Measurements from ENCODE around the gene COX8A.
A peak's percentile ranks its signal among the peaks of the same experiment; 100 is the strongest.

Gene COX8A

DNA sequence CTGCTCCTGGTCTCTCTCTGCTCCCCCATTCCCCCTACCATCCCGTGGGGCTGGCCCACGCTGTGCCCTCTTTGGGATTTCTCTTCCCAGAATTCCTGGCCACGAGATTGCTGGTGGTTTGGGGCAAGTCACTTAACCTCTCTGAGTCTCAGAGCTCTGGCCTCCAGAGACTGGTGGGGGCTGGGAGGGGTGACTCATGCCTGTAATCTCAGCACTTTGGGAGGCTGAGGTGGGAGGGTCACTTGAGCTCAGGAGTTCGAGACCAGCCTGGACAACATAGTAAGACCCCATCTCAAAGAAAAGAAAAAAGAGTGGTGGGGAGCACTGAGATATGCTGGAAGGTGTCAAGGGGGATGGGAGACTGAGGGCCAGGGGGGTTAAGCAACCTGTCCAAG is 30.2 kb downstream of the COX8A start:
- no peak for DNase-seq

- no peak for DNase-seq
Observed at GRCh38 chr11:64005691-64006090, 31.3 kb downstream of the COX8A start.

GRCh38 chr11:64006398-64006797 is 32.0 kb downstream of the COX8A start:
- no peak for DNase-seq

- no peak for DNase-seq
Observed at GRCh38 chr11:64007160-64007628, 32.8 kb downstream of the COX8A start.

DNA sequence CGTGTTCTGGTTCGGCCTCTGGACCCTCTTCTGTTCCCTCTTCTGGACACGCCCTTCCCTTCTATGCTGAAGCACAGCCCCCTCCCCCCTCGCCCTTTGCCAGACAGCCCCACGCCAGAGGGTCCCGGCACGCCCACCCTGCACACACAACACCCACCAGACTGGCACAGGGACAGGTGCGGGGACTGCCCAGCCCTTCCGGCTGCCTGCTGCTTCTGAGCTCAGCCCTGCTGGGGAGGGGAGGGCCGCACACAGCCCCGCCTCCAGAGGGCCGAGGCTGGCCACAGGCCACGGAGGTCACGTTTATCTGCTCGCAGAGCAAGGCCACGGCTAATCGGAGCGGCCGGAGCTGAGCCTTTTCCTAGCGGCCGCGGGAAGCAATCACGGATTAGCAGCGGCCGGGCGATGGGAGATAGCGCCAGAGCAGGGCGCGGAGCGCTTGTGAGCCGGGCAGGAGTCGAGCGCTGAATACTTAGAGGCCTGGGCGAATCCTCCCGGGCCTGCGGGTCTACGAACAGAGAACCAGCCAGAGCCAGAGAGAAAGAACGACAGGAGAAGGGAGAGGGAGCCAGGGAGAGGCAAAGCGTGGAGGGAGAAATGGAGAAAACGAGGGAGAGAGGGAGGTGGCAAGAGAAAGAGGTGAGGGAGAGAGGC is 33.3 kb downstream of the COX8A start:
- DNase-seq = peak; percentile 7 to 33

DNA sequence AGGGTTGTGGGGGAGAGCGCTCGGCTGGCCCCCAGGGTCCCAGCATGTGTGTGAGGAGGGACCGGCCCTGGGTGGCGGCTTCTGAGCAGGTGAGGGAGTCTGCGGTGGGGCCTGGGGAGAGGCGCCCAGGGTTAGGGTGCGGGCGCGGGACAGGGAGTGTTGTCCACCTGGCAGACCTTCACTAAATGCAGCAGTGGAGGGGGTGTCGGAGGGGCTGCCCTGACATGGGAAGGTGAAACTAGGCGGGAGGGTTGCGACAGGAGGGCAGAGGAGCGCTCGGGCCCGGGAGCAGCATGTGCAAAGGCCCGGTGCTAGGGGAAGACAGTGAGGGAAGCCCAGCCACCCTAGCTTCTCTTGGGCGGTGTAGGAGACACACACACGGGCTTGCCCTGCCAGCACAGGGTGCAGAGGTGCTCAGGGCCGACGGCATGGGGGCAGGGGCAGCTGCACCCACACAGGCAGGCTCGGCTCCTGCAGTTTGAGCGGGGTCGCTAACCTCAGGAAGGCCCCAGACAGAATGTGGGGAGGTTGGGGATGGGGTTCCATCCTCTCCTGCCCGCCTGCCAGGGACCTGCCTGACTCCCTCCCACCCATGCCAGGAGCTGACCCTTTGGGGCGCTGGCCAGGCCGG is 34.0 kb downstream of the COX8A start:
- no peak for DNase-seq

GRCh38 chr11:64008914-64009633 is 34.7 kb downstream of the COX8A start:
- DNase-seq = no peak

DNA sequence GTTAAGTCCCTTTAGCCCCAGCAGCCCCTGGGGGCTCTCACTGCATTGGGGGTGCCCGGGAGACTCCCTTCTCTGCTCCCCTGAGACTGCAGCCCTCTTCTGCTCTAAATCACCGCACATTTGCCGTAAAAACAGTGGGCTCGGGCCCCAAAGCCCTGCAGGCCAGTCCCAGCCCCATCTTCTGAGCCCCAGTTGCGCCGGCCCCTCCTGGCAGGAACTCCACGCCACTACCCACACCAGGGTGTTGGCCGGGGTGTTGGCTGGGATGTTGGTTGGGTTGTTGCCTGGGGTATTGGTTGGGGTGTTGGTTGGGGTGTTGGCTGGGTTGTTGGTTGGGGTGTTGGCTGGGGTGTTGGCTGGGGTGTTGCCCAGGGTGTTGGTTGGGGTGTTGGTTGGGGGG is 35.3 kb downstream of the COX8A start:
- DNase-seq = no peak

- DNase-seq = no peak
Observed at GRCh38 chr11:64010783-64011182, 36.4 kb downstream of the COX8A start.

DNA sequence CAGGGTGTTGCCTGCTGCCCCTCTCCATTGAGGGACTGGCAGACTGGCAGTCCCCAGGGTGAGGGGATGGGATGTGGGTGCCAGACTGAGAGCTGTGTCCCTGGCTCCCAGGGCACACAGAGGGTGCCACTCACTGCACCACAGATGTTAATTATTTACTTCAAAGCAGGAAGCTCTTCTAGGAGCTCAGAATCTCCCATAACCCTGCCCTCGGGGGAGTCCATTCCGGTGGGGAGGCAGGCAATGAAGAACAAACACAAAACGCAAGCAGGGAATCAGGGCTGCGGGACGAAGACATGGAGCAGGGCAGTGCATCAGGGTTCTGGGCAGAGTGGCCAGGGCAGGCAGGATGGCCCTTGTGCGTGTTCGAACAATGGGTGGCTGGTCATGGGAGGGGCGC is 37.0 kb downstream of the COX8A start:
- no peak for DNase-seq

- DNase-seq = no peak
Observed at GRCh38 chr11:64013141-64013896, 38.9 kb downstream of the COX8A start.

DNA sequence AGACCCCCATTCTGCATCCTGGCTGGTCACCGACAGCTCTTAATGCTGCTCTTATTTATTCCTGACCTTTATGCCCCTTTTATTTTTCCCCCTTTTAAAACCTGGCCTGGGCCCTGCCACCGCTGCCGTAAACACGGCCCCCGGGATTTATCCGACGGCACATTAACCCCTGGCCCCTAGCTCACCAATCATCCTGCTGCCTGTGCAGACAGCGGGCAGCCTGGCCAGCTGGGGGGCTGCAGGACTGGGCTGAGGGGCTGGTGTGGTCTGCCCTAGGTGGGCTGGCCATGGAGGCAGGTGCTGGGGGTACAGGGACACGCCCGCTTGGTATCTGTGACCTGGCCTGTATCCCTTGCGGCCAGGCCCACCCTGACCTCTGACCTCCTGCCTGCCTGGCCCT is 39.9 kb downstream of the COX8A start:
- DNase-seq = no peak

- no peak for DNase-seq
Observed at GRCh38 chr11:64015510-64015909, 41.1 kb downstream of the COX8A start.

- no peak for DNase-seq
Observed at GRCh38 chr11:64015935-64016845, 41.8 kb downstream of the COX8A start.

DNA sequence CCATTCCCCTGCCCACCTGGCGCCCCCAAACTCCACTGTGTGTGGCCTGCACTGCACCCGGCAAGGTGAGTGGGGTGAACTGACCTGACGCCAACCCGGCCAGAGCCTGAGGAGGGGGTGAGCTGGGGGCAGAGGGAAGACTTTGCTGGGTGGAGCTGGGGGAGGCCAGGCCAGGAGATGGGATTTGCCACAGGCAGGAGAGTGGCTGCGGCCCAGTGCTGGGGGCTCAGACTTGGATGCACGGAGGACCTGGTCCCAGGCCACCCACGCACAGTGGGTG is 43.5 kb downstream of the COX8A start:
- no peak for DNase-seq

GRCh38 chr11:64018310-64018709 is 43.9 kb downstream of the COX8A start:
- DNase-seq = no peak

DNA sequence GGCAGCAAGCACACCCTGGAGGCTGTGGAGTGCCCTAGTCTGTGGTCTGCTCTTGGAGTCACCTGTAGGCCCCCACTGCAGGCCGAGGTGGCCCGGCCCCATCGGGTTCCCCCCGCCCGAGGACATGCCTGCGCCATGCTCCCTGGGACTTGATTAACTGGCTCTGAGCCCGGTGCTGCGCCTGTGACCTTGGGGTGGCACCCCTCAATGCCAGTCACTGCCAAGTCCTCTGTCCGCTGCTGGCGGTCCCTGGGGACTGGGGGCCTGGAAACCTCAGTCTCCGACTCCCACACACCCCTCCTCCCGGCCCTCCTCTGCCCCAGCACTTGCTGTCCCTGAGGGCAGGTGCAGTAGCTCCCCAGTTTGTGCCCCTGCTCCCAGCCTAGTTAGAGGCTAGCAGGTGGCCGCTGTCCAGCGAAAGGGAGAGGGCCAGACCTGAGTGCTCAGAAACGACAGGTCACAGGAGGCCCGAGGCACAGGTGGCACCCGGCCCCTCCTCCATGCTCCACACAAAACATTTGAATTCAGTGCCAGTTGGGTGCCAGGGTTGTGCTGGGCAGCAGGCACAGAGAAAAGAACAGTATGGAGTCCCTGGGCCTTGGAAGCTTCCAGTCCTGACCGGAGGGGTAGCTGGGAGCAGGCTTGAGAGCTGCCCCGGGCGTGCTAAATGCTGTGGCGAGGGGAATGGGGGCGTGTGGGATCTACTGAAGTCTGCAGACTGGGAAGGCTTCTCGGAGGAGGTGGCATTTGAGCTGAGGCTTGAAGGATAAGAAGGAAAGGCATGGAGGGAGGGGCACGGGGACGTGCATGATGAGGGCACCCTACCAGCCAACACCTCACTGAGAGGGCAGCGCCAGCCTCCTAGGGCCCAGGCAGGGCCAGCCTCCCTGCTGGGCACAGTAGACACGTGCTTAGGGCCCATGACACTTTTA is 45.0 kb downstream of the COX8A start:
- DNase-seq = no peak

DNA sequence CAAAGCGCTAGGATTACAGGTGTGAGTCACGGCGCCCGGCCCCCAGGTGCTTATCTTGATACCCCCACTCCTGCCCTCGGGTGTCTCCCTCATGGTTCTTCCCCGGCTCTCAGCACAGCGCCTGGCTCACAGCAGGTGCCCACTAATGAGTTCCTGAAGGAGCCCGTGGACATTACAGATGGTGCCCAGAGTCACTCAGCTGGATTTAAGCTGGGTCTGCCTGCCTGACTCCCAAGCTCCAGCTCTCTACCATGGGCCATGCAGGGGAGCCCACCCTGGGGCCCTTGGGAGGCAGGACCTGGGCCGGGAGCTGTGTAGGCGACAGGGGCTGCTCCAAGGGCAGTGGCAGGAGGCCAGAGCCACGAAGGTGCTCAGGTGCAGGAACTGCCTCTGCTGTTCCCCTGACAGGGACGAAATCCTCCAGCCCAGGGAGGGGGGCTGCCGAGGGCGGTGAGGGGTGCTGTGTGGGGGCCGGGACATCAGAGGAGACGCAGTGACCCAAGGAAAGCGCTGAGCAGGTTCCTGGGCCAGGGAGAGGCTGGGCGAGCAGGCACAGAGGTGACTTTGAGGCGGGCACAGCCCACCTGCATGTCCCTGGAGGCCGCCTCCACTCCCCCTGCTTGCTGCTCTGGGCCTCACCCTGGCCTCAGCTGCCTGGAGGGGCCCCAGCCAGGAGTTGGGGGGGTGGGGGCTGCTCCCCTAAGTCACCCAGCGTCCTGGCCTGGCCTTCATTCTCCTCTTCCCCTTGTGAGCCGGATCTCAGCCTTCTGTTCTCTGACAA is 46.7 kb downstream of the COX8A start:
- no peak for DNase-seq

DNA sequence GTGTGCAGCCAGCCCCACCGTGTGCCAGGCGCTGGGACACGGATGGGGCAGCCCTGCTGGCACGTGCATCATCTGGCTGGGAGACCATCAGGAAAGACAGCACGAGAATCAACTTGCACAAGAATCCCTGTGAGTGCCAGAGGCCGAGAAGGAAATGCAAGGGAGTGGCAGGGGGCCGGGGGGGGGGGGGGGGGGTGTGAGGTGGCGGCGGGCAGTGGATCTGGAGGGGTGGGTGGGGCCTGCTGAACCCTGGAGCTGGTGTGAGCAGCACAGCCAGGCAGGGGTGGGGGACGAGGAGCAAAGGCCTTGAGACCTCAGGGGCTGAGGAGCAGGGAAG is 47.3 kb downstream of the COX8A start:
- no peak for DNase-seq

DNA sequence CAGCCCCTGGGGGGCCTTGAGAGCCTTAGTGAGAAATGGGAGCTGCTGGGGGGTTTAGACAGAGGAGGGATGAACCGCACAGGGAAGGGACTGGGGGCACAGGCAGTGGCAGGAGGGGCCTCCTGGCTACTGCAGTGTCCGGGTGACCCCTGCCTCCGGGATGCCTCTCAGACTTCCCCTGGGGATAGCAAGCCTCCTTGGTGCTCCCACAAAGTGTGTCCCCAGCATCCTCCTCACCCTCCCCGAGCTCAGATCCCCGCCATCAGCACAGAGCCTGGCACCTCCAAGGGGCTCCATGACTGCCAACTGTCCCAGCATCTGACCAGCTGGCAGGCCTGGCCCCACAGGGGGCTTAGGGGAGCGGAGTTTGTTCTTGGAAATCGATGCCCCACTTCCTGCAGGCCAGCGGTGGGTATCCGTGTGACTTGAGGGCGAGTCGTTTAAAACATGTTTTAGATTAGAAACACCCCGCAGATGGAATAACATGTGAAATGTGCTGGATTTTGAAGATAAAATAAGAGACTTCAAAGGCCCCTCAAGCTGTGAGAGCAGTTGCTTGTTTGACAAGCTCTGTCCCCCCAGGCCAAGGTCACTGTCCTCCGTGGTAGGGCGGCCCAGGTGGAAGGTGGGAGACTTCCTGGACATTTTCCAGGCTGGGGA is 47.8 kb downstream of the COX8A start:
- DNase-seq = no peak
